GM18499 (cell line): Measurements from ENCODE around the gene TMEM131.
"Not testable (repeated sequence)": the region's sequence is repeated elsewhere in the genome, so short reads cannot be mapped to it uniquely, and the experiment has no call there.

Source experiments
- ATAC-seq: cut with Tn5 transposase; IDR thresholded peaks from one replicate; pipeline ENCODE4 v1.9.1; 2021; ENCODE audit warnings: moderate number of reproducible peaks; ENCODE audit not compliant: insufficient read depth, unreplicated experiment

Gene TMEM131, protein sequence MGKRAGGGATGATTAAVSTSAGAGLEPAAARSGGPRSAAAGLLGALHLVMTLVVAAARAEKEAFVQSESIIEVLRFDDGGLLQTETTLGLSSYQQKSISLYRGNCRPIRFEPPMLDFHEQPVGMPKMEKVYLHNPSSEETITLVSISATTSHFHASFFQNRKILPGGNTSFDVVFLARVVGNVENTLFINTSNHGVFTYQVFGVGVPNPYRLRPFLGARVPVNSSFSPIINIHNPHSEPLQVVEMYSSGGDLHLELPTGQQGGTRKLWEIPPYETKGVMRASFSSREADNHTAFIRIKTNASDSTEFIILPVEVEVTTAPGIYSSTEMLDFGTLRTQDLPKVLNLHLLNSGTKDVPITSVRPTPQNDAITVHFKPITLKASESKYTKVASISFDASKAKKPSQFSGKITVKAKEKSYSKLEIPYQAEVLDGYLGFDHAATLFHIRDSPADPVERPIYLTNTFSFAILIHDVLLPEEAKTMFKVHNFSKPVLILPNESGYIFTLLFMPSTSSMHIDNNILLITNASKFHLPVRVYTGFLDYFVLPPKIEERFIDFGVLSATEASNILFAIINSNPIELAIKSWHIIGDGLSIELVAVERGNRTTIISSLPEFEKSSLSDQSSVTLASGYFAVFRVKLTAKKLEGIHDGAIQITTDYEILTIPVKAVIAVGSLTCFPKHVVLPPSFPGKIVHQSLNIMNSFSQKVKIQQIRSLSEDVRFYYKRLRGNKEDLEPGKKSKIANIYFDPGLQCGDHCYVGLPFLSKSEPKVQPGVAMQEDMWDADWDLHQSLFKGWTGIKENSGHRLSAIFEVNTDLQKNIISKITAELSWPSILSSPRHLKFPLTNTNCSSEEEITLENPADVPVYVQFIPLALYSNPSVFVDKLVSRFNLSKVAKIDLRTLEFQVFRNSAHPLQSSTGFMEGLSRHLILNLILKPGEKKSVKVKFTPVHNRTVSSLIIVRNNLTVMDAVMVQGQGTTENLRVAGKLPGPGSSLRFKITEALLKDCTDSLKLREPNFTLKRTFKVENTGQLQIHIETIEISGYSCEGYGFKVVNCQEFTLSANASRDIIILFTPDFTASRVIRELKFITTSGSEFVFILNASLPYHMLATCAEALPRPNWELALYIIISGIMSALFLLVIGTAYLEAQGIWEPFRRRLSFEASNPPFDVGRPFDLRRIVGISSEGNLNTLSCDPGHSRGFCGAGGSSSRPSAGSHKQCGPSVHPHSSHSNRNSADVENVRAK (N-terminal part only)

DNA sequence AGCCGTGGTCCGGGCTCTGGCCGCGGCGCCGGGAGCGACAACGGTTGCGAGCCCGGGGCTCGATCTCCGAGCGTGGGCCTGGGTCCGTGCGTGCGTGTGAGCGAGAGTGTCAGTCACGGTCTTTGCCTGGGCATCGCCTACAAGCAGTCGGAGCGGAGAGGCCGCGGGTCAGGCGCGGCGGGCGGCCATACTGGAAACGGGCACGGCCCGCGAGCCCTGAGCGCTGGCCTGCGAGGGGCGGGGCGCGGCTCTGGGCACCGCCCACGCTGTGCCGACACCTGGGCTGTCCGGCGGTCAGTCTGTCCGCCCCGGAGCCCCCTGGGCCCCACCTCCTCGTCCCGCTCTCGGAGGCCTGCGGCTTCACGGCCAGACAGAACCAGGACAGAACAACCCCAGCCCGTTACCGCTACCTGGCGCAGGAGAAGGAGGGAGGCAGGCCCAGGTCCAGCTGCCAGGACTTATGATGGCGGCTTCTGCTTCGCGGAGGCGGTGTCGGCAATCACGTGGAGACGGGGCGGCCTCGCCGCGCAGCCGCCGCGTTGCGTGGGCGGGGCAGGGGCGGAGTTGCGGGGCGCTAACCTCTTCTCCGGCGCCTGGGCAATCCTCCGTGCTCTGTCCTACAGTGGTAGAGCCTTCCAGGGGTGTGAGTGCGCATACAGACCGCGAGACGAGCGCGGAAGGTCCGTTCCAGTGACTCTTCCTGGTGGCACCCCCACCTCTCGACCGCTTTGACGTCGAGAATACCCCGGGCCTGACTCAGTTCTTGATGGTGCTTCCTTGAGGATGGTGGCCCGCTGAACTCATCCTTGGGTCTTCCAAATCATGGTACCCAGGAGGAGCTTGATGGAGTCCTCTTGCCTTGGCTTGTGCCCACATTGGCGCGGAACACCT is at the start of gene TMEM131:
TSS of gene TMEM131 (minus strand) at position 215 of the 891 bp plus-strand sequence. CDS start 286 bp downstream, outside the sequence.
- peak; percentile 37 for ATAC-seq

DNA sequence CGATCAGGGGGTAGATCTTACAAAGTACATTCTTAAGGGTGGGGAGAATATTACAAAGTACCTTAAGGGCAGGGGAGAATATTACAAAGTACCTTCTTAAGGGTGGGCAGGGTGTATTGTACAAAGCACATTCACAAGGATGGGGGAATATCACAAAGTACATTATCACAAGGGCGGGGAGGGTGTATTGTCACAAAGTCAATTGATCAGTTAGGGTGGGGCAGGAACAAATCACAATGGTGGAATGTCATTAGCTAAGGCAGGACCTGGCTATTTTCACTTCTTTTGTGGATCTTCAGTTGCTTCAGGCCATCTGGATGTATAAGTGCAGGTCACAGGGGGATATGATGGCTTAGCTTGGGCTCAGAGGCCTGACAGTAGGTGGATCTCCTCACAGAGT is 49.0 kb upstream of the TMEM131 start:
- ATAC-seq = not testable (repeated sequence)

DNA sequence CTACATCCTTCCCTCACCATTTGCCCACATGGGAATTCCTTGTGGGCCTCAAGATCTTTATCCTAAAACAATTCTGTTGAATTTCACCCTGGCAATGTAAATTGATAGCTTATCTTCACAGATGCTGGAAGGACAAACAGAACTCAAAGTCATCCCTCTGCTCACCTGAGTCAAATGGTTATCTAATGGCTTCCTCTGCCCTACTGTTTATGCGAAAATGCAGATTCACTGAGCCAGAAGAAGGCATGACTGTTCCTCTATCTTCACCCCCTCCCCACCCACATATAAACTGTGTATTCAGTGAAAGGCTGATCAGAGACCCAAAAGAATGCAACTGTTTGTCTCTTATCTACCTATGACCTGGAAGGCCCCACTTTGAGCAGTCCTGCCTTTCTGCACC is 47.4 kb upstream of the TMEM131 start:
- ATAC-seq = no peak

DNA sequence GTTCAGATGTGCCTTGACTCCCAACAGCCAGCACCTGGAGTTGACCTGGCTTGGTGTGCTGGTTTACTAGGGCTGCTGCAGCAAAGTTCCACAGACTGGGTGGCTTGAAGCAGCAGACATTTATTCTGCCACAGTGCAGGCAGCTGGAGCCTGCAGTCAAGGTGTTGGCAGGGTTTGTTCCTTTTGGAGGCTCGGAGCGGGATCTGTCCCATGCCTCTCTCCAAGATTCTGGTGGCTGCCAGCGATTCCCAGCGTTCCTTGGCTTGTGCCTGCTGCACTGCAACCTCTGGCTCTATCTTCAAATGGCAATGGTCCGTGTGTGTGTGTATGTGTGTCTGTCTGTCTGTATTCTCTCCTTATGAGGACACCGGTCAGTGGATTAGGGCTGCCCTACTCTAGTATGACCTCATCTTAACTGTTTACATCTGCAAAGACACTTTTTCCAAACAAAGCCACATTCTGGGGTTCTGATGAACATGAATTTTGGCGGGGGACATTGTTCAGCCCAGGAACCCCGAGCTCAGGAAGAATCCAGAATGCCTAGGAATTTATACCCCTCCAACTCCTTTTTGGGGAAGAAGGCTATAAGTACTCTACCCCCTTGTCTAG is 44.7 kb upstream of the TMEM131 start:
- ATAC-seq = no peak

DNA sequence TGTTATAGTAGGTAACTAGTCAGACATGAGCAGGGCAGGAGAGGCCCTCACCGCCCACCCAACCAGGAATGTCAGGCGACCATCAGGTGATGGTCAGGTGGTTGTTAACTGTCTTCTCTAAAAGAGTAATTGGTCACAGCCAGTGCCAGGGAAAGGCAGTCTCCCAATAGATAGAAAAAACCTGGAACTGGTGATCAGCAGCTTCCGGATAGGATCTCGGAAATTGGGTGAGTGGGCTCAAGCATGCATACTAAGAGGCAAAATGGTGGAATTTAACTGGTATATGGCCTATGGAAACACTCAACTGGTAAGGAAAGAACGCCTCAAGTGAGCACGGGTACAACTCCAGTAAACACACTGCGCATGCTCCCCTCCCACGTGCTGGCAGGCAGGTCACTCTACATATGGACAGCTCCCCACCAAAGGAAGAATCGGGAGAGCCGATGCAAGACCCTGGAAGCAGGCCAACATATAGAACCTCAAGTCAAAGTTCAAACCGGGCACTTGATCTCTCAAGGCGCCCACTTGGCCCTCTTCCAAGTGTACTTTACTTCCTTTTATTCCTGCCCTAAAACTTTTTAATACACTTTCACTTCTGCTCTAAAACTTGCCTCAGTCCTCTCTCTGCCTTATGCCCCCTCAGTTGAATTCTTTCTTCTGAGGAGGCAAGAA is 43.5 kb upstream of the TMEM131 start:
- ATAC-seq = no peak

DNA sequence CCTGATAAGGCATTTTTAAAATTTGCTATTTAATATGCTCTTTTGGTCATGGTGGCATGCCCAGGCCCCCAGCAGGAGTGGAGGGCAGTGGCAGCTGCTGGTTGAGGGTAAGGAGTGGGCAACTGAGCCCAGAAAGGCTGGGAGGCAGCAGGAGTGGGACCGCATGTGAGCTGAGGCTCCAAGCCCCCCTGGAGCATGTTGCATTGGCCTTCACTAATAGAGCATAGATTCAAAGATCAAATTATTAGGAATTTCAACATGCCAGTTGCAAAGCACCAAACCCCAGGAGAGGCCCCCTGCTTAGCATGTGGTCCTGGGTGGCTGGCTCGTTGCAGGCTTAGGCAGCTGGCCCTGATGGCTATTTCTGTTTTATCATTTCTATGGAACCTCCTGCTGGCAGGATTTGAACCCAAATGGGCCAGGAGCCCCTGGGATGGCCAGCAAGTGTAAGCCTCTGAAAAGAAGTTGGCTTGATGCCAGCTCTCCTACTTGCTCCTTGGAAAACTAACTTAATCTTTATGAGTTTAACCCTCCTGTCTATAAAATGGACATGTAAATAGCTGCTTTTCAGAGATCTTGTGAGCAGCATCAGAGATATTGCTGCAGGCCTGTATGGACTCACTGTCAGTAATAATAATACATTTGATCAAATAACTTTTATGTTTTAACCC is 42.1 kb upstream of the TMEM131 start:
- no peak for ATAC-seq

DNA sequence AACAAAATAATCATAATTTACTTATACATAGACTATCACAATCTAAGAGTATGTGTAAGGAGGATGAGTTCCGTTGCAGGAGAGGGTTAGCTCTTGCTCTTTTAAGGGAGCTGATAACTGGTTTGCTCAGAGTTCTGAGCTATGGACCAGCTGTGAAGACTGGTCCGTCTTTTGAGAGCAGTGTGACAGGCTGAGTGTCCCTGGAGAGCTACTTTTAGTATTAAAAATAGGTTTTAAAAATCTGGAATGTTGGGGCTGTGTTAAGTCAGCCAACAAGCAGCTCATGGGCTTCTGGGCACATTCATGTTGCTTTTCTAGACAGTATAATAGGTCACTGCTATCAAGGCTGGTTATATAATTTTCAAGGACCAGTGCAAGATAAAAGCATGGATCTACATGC is 41.5 kb upstream of the TMEM131 start:
- no peak for ATAC-seq

DNA sequence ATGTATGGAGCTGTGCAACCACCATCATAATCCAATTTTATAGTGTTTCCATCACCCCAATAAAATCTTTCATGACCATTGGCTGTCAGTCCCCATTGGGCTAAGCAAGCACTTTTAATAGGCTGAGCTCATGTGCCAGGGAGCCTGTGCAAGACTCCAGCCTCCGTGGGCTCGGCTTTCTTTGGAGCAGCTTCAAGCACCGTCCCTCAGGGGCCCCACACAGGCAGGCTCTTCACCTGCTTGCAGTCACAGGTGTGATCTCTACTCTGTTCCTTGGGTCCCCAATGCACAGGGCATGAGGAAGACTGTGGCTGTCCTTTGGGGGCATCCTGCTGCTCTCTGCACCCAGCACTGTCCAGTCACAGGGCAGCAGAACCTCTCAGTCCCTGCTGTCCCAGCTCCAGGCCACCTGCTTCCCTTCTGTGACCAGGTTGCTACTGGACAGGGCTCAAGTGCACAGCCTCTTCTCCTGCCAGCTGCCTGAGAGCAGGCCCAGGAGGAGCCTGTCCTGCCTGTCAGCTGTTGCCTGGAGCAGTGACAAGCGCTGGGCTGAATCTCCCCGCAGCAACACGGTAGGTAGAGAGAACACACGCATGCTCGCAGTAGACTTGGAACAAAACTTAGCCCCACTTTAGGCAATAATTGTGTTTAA is 40.7 kb upstream of the TMEM131 start:
- no peak for ATAC-seq

DNA sequence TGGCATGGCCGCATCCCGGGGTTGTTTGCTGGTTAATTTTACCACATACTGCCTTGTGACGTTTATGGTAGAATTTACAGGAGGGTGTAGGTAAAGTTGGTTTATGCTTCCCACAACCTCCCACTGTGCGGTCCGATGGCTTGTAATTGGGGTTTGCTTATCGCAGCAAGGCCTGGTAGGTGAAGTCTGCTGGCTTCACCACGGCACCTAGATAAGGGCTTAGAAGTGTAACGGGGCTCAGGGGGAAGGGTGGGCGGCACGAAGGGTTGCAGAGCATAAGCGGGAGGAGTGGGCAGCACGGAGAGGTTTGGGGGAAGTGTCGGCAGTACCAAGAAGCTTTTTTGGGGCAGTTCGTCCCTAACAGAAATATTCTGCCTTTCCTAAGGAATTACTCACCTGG is 39.0 kb upstream of the TMEM131 start:
- ATAC-seq = no peak

DNA sequence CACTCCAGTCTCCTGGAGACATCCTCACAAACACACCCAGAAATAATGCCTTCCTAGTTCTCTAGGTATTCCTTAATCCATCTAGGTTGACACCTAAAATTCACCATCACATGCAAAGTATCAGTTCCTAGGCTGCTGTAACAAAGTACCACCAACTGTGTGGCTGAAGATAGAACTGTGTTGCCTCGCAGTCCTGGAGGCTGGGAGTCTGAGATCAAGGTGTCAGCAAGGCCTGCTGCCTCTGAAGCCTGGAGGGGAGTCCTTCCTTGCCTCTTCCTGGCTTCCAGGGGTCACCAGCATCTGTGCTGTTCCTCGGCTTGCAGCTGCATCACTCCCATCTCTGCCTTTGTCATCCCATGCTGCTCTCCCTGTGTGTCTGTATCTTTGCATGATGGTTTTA is 36.3 kb upstream of the TMEM131 start:
- no peak for ATAC-seq

DNA sequence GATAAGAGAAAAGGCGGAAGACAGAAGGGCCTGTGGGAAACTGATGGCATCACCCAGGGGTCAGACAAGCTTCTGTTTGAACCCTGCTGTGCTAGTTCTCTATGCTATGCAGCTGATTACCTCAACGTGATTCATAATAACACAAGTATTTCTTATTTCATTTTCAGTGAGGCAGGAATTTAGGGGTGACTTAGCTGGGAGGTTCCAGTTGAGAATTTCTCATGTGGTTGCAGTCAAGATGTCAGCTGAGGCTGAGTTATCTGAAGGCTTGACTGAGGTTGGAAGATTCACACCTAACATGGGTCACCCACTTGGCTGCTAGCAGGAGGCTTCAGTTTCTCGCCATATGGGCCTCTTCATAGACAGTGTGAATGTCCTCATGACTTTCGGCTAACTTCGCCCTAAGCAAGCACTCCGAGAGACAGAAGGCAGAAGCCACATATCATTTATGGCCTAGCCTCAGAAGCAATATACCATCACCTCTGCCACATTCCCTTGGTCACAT is 34.0 kb upstream of the TMEM131 start:
- ATAC-seq = no peak

DNA sequence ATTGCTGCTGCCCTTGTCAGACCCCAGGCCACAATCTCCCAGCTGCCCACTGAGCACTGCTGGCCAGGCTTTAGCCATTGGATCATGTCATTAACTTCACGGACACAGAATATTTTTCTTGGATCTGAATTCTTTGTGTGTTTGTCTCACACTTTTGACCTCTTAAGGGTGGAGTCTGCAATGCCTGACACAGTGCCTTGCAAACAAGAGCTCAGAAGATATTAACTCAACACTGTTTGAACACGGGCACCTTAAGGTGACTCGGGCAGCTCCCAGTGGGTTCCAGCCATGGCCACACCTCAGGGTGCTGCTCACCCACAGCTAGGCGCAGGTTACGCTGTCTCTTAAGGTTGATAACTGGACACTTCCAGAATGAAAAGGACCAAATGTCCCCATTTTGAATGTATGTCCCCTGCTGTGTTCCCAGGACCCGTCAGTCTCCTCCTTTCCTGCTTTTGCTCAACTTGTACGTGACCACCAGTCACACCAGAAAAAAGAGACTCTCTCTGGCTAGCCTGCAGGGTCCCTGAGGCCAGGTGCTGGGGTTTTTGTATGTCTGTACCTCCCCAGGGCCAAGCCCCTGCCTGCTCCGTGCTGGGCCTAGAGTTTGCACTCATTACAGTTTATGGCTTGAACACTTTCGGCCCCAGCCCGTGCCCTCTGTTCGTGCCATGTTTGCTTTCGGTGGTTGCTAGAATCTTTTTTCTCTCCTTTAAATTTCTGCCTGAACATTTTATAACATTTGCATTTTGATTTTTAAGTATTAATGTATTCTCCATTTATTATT is 33.4 kb upstream of the TMEM131 start:
- ATAC-seq = no peak

DNA sequence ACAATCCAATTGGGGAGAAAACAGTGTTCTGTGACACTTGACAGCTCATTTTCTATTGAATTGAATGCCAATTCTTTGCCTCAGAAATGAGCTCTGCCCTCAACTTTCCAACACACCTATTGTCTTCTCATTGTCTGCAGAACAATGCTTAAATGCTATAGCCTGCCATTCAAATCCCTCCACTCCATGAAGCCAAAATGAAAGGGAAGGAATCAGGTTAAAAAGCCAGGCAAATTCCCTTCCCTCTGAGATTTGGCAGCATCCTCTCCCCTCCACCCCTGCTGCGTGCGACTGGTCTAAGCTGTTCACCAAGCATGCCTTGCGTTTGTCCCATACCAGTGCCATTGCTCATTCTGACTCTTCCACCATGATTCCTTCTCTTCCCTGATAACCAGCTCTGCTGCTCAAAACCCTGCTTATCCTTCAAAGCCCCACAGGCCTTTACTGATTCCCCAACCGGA is 32.4 kb upstream of the TMEM131 start:
- ATAC-seq = no peak

DNA sequence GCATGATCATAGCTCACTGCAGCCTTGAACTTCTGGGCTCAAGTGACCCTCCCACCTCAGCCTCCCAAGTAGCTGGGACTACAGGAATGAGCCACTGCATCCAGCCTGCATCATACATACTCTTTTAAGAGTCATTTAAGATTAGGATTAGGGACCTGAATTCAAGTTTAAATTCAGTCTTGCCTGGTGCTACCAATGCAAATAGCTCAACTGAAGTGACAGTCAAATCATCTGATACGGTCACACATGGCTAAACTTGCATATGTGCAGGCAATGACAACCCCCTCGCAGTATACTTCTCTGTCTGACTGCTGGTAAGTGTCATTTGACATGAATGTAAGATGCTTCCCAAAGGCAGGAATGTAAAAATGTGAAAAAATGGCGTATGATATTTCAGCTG is 31.8 kb upstream of the TMEM131 start:
- peak; percentile 28 for ATAC-seq

DNA sequence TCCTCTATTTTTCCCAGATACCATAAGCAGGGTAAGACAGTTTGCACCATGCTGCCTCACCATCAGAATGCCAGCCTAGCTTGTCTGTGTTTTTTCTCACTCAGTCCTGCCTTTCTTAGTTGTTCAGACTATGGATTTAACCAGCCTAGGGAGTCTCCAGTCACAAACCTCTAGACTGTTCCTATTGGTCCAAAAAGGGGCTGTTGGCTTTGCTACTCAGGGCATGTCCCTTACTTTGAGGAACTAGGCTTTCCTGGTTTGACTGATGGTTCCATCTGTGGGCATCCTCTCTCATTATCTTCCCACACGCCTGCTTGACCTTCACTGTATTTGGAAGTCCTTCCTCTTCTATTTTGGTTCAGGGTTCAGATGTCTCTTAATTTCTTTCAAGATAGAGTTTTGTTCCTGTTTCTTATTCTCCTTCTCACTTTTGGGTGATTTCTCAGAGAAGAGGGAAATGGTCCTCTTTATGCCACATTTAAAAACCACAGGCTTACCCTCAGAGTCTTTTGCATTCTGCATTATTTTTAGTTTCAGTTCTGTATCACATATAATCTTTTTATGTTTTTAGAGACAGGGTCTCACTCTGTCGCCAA is 31.3 kb upstream of the TMEM131 start:
- ATAC-seq = peak; percentile 83

DNA sequence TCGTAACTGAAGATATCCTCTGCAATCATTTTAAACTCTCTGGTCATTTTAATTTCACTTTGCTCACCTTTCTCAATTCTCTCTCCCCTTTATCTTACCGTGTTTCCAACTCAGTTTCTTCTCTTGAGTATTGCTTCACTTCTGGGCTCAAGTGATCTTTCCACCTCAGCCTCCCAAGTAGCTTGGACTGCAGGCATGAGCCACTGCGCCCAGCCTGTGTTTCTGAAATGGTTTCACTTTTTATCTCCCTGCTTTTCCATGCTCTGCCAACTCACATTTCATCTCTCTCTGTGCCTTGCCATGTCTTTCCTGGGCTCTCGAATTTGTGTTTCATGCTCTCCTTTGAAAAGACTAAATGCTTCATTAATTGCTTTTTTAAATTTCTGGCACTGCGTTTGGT is 30.5 kb upstream of the TMEM131 start:
- ATAC-seq = no peak
